GM10266 (cell line): ENCODE data around the gene TMEM198.
A peak's percentile ranks its signal among the peaks of the same experiment; 100 is the strongest.

Experiments used
- DNase-seq: peaks from one replicate; pipeline ENCODE4 v3.0.0; 2012; ENCODE audit errors: extremely low spot score
- CTCF ChIP-seq: IDR thresholded peaks from 2 replicates; pipeline ENCODE4 v1.5.1; 2012; ENCODE audit warnings: mild to moderate bottlenecking, low read depth; ENCODE audit not compliant: control insufficient read depth, insufficient read depth; ENCODE audit errors: missing control alignments

TMEM198 gene

GRCh38 chr2:219597552-219598307 is 53.9 kb downstream of the TMEM198 start, which contains the start of gene STK11IP:
Gene STK11IP, plus strand, starts transcription at chr2:219597857. Its CDS starts 263 bp downstream, at chr2:219598120.
- DNase-seq = peak; percentile 92
- no peak for TF ChIP-seq CTCF

GRCh38 chr2:219598308-219599078 is 54.7 kb downstream of the TMEM198 start:
- DNase-seq = no peak
- no peak for TF ChIP-seq CTCF
